ENCODE data around the gene CDK10.

DNA sequence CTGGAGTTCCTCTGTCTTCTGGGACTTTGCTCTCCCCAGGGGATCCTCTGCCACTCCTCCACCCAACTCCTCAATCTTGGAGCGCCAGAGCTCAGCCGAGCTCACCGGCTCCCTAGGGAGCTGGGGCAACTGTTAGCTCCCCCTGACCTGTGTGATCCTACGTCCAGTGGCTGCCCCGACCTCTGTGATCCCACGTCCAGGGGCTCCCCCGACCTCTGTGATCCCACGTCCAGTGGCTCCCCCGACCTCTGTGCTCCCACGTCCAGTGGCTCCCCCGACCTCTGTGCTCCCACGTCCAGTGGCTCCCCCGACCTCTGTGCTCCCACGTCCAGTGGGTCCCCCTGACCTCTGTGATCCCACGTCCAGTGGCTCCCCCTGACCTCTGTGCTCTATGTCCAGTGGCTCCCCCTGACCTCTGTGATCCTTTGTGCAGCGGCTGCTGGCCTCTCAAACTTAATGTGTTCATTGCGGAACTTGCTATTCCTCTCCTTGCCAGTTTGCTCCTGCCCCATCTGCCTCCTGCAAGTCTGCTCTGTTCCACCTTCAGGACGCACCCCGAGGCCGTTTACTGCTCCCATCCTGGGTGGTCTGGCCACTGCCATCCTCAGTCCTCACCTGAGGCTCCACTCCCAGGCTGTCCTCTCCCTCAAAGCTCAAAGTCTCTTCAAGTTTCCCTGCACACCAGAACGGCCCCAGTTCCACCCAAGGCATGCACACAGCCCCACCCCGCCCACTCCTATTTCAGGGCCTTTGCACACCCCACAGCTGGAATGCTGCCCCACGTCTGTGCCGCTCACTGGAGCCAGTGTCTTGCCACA is 31.4 kb downstream of the CDK10 start:
- TF ChIP-seq, protein P1, sequence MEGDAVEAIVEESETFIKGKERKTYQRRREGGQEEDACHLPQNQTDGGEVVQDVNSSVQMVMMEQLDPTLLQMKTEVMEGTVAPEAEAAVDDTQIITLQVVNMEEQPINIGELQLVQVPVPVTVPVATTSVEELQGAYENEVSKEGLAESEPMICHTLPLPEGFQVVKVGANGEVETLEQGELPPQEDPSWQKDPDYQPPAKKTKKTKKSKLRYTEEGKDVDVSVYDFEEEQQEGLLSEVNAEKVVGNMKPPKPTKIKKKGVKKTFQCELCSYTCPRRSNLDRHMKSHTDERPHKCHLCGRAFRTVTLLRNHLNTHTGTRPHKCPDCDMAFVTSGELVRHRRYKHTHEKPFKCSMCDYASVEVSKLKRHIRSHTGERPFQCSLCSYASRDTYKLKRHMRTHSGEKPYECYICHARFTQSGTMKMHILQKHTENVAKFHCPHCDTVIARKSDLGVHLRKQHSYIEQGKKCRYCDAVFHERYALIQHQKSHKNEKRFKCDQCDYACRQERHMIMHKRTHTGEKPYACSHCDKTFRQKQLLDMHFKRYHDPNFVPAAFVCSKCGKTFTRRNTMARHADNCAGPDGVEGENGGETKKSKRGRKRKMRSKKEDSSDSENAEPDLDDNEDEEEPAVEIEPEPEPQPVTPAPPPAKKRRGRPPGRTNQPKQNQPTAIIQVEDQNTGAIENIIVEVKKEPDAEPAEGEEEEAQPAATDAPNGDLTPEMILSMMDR (IDR thresholded peaks at IDR 0.05) = no peak
- TF ChIP-seq EP300 (IDR thresholded peaks at IDR 0.05) = no peak

All from esophagus muscularis mucosa (tissue), 3 donors.